ENCODE data around the gene SLC25A2. TPM values are rescaled to one million over a fixed set of nuclear protein-coding genes. Genes with fewer than 3 reads are reported as not detected.

The SLC25A2 gene
- total RNA-seq, 4 donors from 2014 or later, result 0.85 to 2.3 (median 1.0) TPM

- no peak for TF ChIP-seq CTCF (IDR thresholded peaks at IDR 0.05; ENCODE audit: low read depth)
These were observed 43.2 kb downstream of the SLC25A2 start for GRCh38 chr5:141260458-141261237.

GRCh38 chr5:141258948-141259347 is 44.9 kb downstream of the SLC25A2 start:
- no peak for TF ChIP-seq CTCF (IDR thresholded peaks at IDR 0.05; ENCODE audit: low read depth)

- TF ChIP-seq CTCF (IDR thresholded peaks at IDR 0.05; ENCODE audit: low read depth), result no peak
These were observed 45.4 kb downstream of the SLC25A2 start for GRCh38 chr5:141258464-141258863.

Other genes with a start within 250 kb of the SLC25A2 start
- 1 to 10 TPM; 1.8 to 3.2 (median 2.1) TPM for gene PCDHB2, start 209.4 kb downstream of the SLC25A2 start, total RNA-seq
- 1 to 10 TPM in 3 of 4 donors, under 1 TPM in 1; 0.85 to 3.8 (median 2.4) TPM for gene PCDHB3, start 203.6 kb downstream of the SLC25A2 start, total RNA-seq
- 1 to 10 TPM; 2.0 to 7.0 (median 4.1) TPM for gene PCDHB4, start 182.2 kb downstream of the SLC25A2 start, total RNA-seq
- gene PCDHB5, start 168.8 kb downstream of the SLC25A2 start, total RNA-seq, result 1 to 10 TPM in 2 of 4 donors, under 1 TPM in 2; 0.33 to 3.4 (median 1.6) TPM
- 1 to 10 TPM in 1 of 4 donors, under 1 TPM in 2, not detected in 1; 0.85 to 1.3 (median 0.94) TPM for gene PCDHB6, start 154.0 kb downstream of the SLC25A2 start, total RNA-seq
- 1 to 10 TPM in 3 of 4 donors, under 1 TPM in 1; 0.49 to 1.5 (median 1.3) TPM for gene PCDHB7, start 131.4 kb downstream of the SLC25A2 start, total RNA-seq
- gene PCDHB8, start 126.3 kb downstream of the SLC25A2 start, total RNA-seq, result 1 to 10 TPM in 1 of 4 donors, under 1 TPM in 3; 0.38 to 1.1 (median 0.67) TPM
- gene PCDHB16, start 121.7 kb downstream of the SLC25A2 start, total RNA-seq, result 1 to 10 TPM; 2.2 to 4.9 (median 2.7) TPM
- 1 to 10 TPM; 1.0 to 2.4 (median 2.1) TPM for gene PCDHB9, start 116.9 kb downstream of the SLC25A2 start, total RNA-seq
- gene PCDHB10, start 111.7 kb downstream of the SLC25A2 start, total RNA-seq, result 1 to 10 TPM; 2.4 to 4.7 (median 2.4) TPM
- gene PCDHB11, start 104.4 kb downstream of the SLC25A2 start, total RNA-seq, result 1 to 10 TPM; 1.4 to 3.5 (median 2.1) TPM
- gene PCDHB12, start 95.3 kb downstream of the SLC25A2 start, total RNA-seq, result 1 to 10 TPM; 1.0 to 3.1 (median 2.3) TPM
- 1 to 10 TPM; 1.9 to 3.8 (median 2.8) TPM for gene PCDHB13, start 90.1 kb downstream of the SLC25A2 start, total RNA-seq
- 1 to 10 TPM; 1.8 to 3.8 (median 2.1) TPM for gene PCDHB14, start 80.7 kb downstream of the SLC25A2 start, total RNA-seq
- 1 to 10 TPM in 2 of 4 donors, under 1 TPM in 2; 0.34 to 1.9 (median 0.96) TPM for gene PCDHB15, start 58.7 kb downstream of the SLC25A2 start, total RNA-seq
- 10 to 100 TPM; 41.1 to 77.9 (median 50.1) TPM for gene TAF7, start 16.7 kb upstream of the SLC25A2 start, total RNA-seq
- under 1 TPM; under 0.01 to 0.38 (median 0.33) TPM for gene PCDHGA1, start 26.5 kb upstream of the SLC25A2 start, total RNA-seq
- gene PCDHGA2, start 34.7 kb upstream of the SLC25A2 start, total RNA-seq, result 1 to 10 TPM; 2.3 to 6.5 (median 2.6) TPM
- gene PCDHGA3, start 39.8 kb upstream of the SLC25A2 start, total RNA-seq, result 1 to 10 TPM; 1.8 to 3.6 (median 2.4) TPM
- gene PCDHGB1, start 46.0 kb upstream of the SLC25A2 start, total RNA-seq, result 1 to 10 TPM in 3 of 4 donors, under 1 TPM in 1; 0.75 to 2.3 (median 1.5) TPM
- 1 to 10 TPM; 2.7 to 4.0 (median 3.5) TPM for gene PCDHGA4, start 51.0 kb upstream of the SLC25A2 start, total RNA-seq
- 1 to 10 TPM; 2.1 to 5.3 (median 3.8) TPM for gene PCDHGB2, start 55.9 kb upstream of the SLC25A2 start, total RNA-seq
- gene PCDHGA5, start 60.1 kb upstream of the SLC25A2 start, total RNA-seq, result 1 to 10 TPM; 2.7 to 5.8 (median 3.3) TPM
- gene PCDHGB3, start 66.2 kb upstream of the SLC25A2 start, total RNA-seq, result 1 to 10 TPM; 1.5 to 4.4 (median 1.9) TPM
- gene PCDHGA6, start 69.8 kb upstream of the SLC25A2 start, total RNA-seq, result 1 to 10 TPM; 3.1 to 6.2 (median 3.4) TPM
- 1 to 10 TPM; 1.8 to 5.1 (median 3.7) TPM for gene PCDHGA7, start 78.7 kb upstream of the SLC25A2 start, total RNA-seq
- 1 to 10 TPM; 2.3 to 4.1 (median 3.1) TPM for gene PCDHGB4, start 83.6 kb upstream of the SLC25A2 start, total RNA-seq
- 1 to 10 TPM; 1.5 to 2.8 (median 1.5) TPM for gene PCDHGA8, start 88.6 kb upstream of the SLC25A2 start, total RNA-seq
- 1 to 10 TPM; 5.3 to 7.0 (median 6.7) TPM for gene PCDHGB5, start 93.9 kb upstream of the SLC25A2 start, total RNA-seq
- 1 to 10 TPM; 4.1 to 8.3 (median 5.6) TPM for gene PCDHGA9, start 98.7 kb upstream of the SLC25A2 start, total RNA-seq
- gene PCDHGB6, start 104.0 kb upstream of the SLC25A2 start, total RNA-seq, result 1 to 10 TPM; 4.6 to 7.7 (median 5.8) TPM
- 1 to 10 TPM; 4.4 to 6.0 (median 4.6) TPM for gene PCDHGA10, start 108.9 kb upstream of the SLC25A2 start, total RNA-seq
- 10 to 100 TPM in 1 of 4 donors, 1 to 10 TPM in 3; 7.2 to 10.4 (median 8.2) TPM for gene PCDHGB7, start 113.6 kb upstream of the SLC25A2 start, total RNA-seq
- 1 to 10 TPM; 3.4 to 6.2 (median 4.2) TPM for gene PCDHGA11, start 117.0 kb upstream of the SLC25A2 start, total RNA-seq
- gene PCDHGA12, start 126.5 kb upstream of the SLC25A2 start, total RNA-seq, result 1 to 10 TPM; 3.8 to 9.2 (median 5.7) TPM
- gene PCDHGC3, start 171.9 kb upstream of the SLC25A2 start, total RNA-seq, result 10 to 100 TPM; 16.5 to 35.4 (median 30.4) TPM
- gene PCDHGC4, start 181.0 kb upstream of the SLC25A2 start, total RNA-seq, result 10 to 100 TPM in 1 of 4 donors, 1 to 10 TPM in 3; 1.0 to 10.9 (median 1.9) TPM
- 1 to 10 TPM in 2 of 4 donors, under 1 TPM in 2; 0.82 to 1.8 (median 1.2) TPM for gene PCDHGC5, start 185.0 kb upstream of the SLC25A2 start, total RNA-seq